Spleen (tissue), 11 donors: Measurements from ENCODE around the gene ATP6AP2. TPM values are rescaled to one million over a fixed set of nuclear protein-coding genes. Genes with fewer than 3 reads are reported as not detected.
A peak's percentile ranks its signal among the peaks of the same experiment; 100 is the strongest.
"Not testable (repeated sequence)": the region's sequence is repeated elsewhere in the genome, so short reads cannot be mapped to it uniquely, and the experiment has no call there.

Experiments used
- DNase-seq: peaks from one replicate; pipeline ENCODE4 v3.0.0-alpha.2; 2020
- H3K27ac ChIP-seq, 8 donors: fragments of 200-600 bp; sonication (generic) in 7 of 8; 1 replicate in 4 of 8; 2 replicates in 4 of 8; pipeline versions ENCODE4 v1.5.0 to v1.8.0; 2016 to 2021; ENCODE audit warnings: inconsistent platforms in 4 of 8, mild to moderate bottlenecking in 4 of 8, moderate library complexity in 1 of 8
- H3K27me3 ChIP-seq, 7 donors: fragments of 200-600 bp; sonication (generic) in 6 of 7; replicated peaks in 1 of 7; 1 replicate in 4 of 7; 2 replicates in 3 of 7; pipeline versions ENCODE4 v1.5.0 to v1.8.0; 2016 to 2021; ENCODE audit warnings: inconsistent platforms in 3 of 7, mild to moderate bottlenecking in 1 of 7
- H3K36me3 ChIP-seq, 6 donors: fragments of 200-600 bp; sonication (generic) in 5 of 6; 1 replicate in 4 of 6; 2 replicates in 2 of 6; pipeline versions ENCODE4 v1.5.0 to v1.8.0; 2016 to 2021; ENCODE audit warnings: inconsistent platforms in 2 of 6
- H3K4me1 ChIP-seq, 6 donors: fragments of 200-600 bp; sonication (generic) in 5 of 6; 1 replicate in 3 of 6; 2 replicates in 3 of 6; pipeline versions ENCODE4 v1.5.0 to v1.8.0; 2016 to 2021; ENCODE audit warnings: inconsistent platforms in 3 of 6
- H3K4me3 ChIP-seq, 8 donors: fragments of 200-600 bp; sonication (generic) in 7 of 8; 1 replicate in 4 of 8; 2 replicates in 4 of 8; pipeline versions ENCODE4 v1.5.0 to v1.8.0; 2016 to 2021; ENCODE audit warnings: inconsistent platforms in 4 of 8, mild to moderate bottlenecking in 4 of 8, moderate library complexity in 2 of 8
- H3K9me3 ChIP-seq, 8 donors: fragments of 200-600 bp; sonication (generic) in 7 of 8; 1 replicate in 4 of 8; 2 replicates in 4 of 8; pipeline versions ENCODE4 v1.5.0 to v1.8.0; 2016 to 2021; ENCODE audit warnings: inconsistent platforms in 4 of 8
- POLR2A ChIP-seq, 3 donors: fragments of 450-650 bp; IDR thresholded peaks; one replicate each; pipeline ENCODE4 v1.5.1; 2017; ENCODE audit warnings: antibody characterized with exemption in 3 of 3, mild to moderate bottlenecking in 1 of 3
- POLR2AphosphoS5 ChIP-seq, 3 donors: sonication (generic); formaldehyde crosslinking; IDR thresholded peaks; one replicate each; pipeline ENCODE4 v1.5.1; 2017; ENCODE audit warnings: antibody characterized with exemption in 3 of 3
- WGBS, 5 donors: extraction: QIAGEN DNeasy Blood & Tissue Kit in 3 of 5; methylation state at CpG; one replicate each; pipeline versions ENCODE4 v1.1.5 to v1.1.7; 2013 to 2018; 5-methylcytosine and 5-hydroxymethylcytosine counted together
- intact Hi-C: fragments of 100-400 bp; cut with DNase I; formaldehyde crosslinking; loops from one replicate; pipeline ENCODE4 v1.15.0; 2023; ENCODE audit warnings: low total_unique reads
- polyA plus RNA-seq, 3 donors: library from polyadenylated mRNA; stranded (reverse); fragments of 200-250 nt; gene quantifications; one replicate each; pipeline ENCODE4 v1.2.1, GENCODE V29; 2013
- total RNA-seq, 7 donors: library from RNA; depleted of rRNA in 3 of 7; stranded (reverse); fragments of >200 nt in 3 of 7; fragmentation: NEBNext Ultra II Directional in 4 of 7; extraction: Animal tissue kit (Norgen Biotek cat#: 25700) in 4 of 7; gene quantifications; one replicate each; pipeline versions ENCODE4 v1.1.0 to v1.2.1, GENCODE V29; 2016 to 2021
- TF ChIP-seq, protein P1 (sequence below), 11 experiments: fragments of 200-600 bp in 7 of 11; fragments of 450-650 bp in 4 of 11; sonication (generic) in 4 of 11; IDR thresholded peaks in 8 of 11; conservative IDR thresholded peaks in 3 of 11; 1 replicate in 7 of 11; 2 replicates in 4 of 11; pipeline versions ENCODE4 v1.4.0 to v1.8.0; 2016 to 2021; ENCODE audit warnings: antibody characterized with exemption in 11 of 11, inconsistent platforms in 4 of 11, mild to moderate bottlenecking in 1 of 11
- donor health status: healthy with polysubstance abuse.
- donor health status: DM: no; HTN: no; CAD: no; lungs with moderate emphysema.
- donor health status: DM: no; HTN: no; CAD: no.
- donor health status: Bipolar disorder and iron deficiency.
- donor health status: healthy.
- donor health status: DM: no; HTN: no; CAD: no.
- donor health status: DM: yes; HTN: yes; CAD: no.

Gene ATP6AP2
- total and polyA plus RNA-seq, 10 donors: 36.9 to 130 (median 83.6) TPM

DNA sequence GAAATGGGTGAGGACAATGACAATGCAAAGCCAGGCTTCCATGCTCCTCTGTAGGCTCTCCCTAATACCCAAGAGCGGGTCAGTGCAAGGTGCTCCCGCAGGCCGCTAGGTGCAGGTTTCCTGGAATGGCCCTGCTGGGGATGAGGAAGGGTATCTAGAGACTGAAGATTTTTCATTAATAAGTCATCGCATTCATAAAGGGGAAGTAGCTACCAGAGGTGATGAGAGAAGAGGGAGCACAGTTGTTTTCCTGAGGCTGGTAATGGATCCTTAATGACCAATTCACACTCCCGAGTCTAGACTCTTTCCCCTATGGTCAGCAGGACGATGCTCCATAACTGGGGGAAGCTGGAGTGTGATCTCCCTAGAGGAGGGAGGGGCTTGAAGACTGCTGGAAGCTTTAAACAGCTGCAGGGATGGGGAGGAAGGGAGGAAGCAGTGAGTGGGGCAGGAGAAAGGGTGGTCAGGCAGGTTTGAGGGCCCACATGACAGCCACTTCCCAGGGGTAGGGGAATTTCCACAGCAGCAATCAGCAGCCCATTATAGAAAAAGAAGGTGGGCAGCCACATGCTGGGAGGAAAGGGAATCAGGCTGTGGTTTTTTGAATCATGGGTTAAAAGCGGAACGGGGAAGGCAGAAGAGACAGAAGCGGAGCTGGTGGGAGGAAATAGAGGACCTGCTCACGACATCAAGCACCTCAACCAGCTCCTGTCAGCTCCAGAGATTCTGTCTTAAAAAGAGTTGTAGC lies 10.2 kb upstream of the ATP6AP2 start:
- Histone ChIP-seq H3K36me3 (no peaks in the 10 kb centered on the region), H3K4me1 (peaks cover 0 to 10% (median 0%) of the 10 kb centered on the region in 6 donors), H3K9me3 (no peaks in the 10 kb centered on the region), H3K4me3 (peak overlapping the region in 2 of 8 donors; percentile 15 to 52), H3K27me3 (peaks cover 0 to 8% (median 0%) of the 10 kb centered on the region in 7 donors), H3K27ac (peak overlapping the region in 5 of 8 donors; percentile 7 to 71 (median 64))
- intact Hi-C loops: no loop called here
- no peak for DNase-seq
- WGBS, 5 donors: 31 to 60% (median 42%) methylated on average over 10 of the region's 10 CpGs
- TF ChIP-seq POLR2A (IDR thresholded peaks at IDR 0.05) (no peak), POLR2AphosphoS5 (IDR thresholded peaks at IDR 0.05) (no peak)
- TF ChIP-seq, protein P1, sequence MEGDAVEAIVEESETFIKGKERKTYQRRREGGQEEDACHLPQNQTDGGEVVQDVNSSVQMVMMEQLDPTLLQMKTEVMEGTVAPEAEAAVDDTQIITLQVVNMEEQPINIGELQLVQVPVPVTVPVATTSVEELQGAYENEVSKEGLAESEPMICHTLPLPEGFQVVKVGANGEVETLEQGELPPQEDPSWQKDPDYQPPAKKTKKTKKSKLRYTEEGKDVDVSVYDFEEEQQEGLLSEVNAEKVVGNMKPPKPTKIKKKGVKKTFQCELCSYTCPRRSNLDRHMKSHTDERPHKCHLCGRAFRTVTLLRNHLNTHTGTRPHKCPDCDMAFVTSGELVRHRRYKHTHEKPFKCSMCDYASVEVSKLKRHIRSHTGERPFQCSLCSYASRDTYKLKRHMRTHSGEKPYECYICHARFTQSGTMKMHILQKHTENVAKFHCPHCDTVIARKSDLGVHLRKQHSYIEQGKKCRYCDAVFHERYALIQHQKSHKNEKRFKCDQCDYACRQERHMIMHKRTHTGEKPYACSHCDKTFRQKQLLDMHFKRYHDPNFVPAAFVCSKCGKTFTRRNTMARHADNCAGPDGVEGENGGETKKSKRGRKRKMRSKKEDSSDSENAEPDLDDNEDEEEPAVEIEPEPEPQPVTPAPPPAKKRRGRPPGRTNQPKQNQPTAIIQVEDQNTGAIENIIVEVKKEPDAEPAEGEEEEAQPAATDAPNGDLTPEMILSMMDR (IDR thresholded peaks at IDR 0.05 in 8 of 11, conservative IDR thresholded peaks at IDR 0.05 in 3 of 11): no peak

GRCh38 chrX:40571164-40571563 lies 9.6 kb upstream of the ATP6AP2 start:
- Histone ChIP-seq H3K4me3 (peak overlapping the region in 2 of 8 donors; percentile 15 to 52), H3K27ac (peak overlapping the region in 4 of 8 donors; percentile 7 to 71 (median 64))
- WGBS, 5 donors: 45 to 66% (median 57%) methylated on average over 5 of the region's 5 CpGs
- intact Hi-C loops, DNase-seq, H3K27me3 ChIP-seq, H3K36me3 ChIP-seq, H3K9me3 ChIP-seq, H3K4me1 ChIP-seq: not testable (repeated sequence)

GRCh38 chrX:40571600-40571999 lies 9.2 kb upstream of the ATP6AP2 start:
- Histone ChIP-seq H3K36me3 (no peaks in the 10 kb centered on the region), H3K27ac (peak overlapping the region in 2 of 8 donors; percentile 64), H3K27me3 (peaks cover 0 to 4% (median 0%) of the 10 kb centered on the region in 7 donors), H3K9me3 (no peaks in the 10 kb centered on the region), H3K4me1 (peaks cover 0 to 10% (median 0%) of the 10 kb centered on the region in 6 donors), H3K4me3 (peak overlapping the region in 1 of 8 donors; percentile 52)
- WGBS, 5 donors: 59 to 80% (median 67%) methylated on average over 3 of the region's 3 CpGs
- TF ChIP-seq POLR2AphosphoS5 (IDR thresholded peaks at IDR 0.05): no peak
- TF ChIP-seq, protein P1 (IDR thresholded peaks at IDR 0.05 in 8 of 11, conservative IDR thresholded peaks at IDR 0.05 in 3 of 11): no peak
- no peak for TF ChIP-seq POLR2A (IDR thresholded peaks at IDR 0.05)
- DNase-seq: no peak
- intact Hi-C loops: no loop called here

DNA sequence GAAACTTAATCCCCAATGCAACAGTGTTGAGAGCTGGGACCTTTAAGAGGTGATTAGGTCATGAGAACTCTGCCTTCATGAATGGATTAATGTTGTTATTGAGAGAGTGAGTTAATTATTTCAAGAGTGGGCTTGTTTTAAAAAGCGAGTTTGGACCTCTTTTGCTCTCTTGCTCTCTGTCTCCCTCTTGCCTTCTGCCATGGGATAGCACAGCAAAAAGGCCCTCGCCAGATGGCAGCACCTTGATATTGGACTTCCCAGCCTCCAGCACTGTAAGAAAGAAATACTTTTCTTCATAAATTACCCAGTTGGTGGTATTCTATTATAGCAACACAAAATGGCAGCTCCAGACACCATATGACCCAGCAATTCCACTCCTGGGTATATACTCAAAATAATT lies 7.0 kb upstream of the ATP6AP2 start:
- H3K27ac ChIP-seq: no peak overlapping the region
- no peaks in the 10 kb centered on the region for H3K9me3 ChIP-seq
- H3K36me3 ChIP-seq: no peaks in the 10 kb centered on the region
- DNase-seq: no peak
- TF ChIP-seq POLR2A (IDR thresholded peaks at IDR 0.05) (no peak), POLR2AphosphoS5 (IDR thresholded peaks at IDR 0.05) (no peak)
- TF ChIP-seq, protein P1 (IDR thresholded peaks at IDR 0.05 in 8 of 11, conservative IDR thresholded peaks at IDR 0.05 in 3 of 11): peak in 8 of 11 experiments; percentile 29 to 62 (median 46)
- intact Hi-C loops: no loop called here
- peaks cover 0 to 7% (median 0%) of the 10 kb centered on the region in 7 donors for H3K27me3 ChIP-seq
- H3K4me1 ChIP-seq: peaks cover 0 to 10% (median 0%) of the 10 kb centered on the region in 6 donors
- WGBS, 5 donors: 45 to 81% (median 57%) methylated on average over 2 of the region's 2 CpGs
- no peak overlapping the region for H3K4me3 ChIP-seq

GRCh38 chrX:40575411-40575810 lies 5.4 kb upstream of the ATP6AP2 start:
- H3K27me3 ChIP-seq, DNase-seq, H3K4me3 ChIP-seq, H3K9me3 ChIP-seq, H3K36me3 ChIP-seq, intact Hi-C loops, H3K27ac ChIP-seq: not testable (repeated sequence)
- WGBS, 5 donors: 70 to 87% (median 79%) methylated on average over 2 of the region's 2 CpGs
- peaks cover 0 to 14% (median 2%) of the 10 kb centered on the region in 6 donors for H3K4me1 ChIP-seq
